GM21576 (cell line): ENCODE measurements around the gene ACLY.
"Not testable (repeated sequence)": the region's sequence is repeated elsewhere in the genome, so short reads cannot be mapped to it uniquely, and the experiment has no call there.

Experiments used
- ATAC-seq: cut with Tn5 transposase; IDR thresholded peaks from one replicate; pipeline ENCODE4 v1.9.1; 2021; ENCODE audit warnings: mild to moderate bottlenecking, moderate library complexity; ENCODE audit not compliant: unreplicated experiment

Gene ACLY

DNA sequence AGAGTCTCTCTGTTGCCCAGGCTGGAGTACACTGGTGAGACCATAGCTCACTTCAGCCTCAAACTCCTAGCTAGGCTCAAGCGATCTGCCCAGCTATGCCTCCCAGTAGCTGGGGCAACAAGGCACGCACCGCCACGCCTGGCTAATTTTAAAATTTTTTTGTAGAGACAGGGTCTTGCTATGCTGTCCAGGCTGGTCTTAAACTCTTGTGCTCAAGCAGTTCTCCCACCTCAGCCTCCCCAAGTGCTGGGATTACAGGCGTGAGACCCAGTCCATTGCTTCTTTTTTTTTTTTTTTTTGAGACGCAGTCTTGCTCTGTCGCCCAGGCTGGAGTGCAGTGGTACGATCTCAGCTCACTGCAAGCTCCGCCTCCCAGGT, 44.5 kb downstream of the ACLY start:
- not testable (repeated sequence) for ATAC-seq

DNA sequence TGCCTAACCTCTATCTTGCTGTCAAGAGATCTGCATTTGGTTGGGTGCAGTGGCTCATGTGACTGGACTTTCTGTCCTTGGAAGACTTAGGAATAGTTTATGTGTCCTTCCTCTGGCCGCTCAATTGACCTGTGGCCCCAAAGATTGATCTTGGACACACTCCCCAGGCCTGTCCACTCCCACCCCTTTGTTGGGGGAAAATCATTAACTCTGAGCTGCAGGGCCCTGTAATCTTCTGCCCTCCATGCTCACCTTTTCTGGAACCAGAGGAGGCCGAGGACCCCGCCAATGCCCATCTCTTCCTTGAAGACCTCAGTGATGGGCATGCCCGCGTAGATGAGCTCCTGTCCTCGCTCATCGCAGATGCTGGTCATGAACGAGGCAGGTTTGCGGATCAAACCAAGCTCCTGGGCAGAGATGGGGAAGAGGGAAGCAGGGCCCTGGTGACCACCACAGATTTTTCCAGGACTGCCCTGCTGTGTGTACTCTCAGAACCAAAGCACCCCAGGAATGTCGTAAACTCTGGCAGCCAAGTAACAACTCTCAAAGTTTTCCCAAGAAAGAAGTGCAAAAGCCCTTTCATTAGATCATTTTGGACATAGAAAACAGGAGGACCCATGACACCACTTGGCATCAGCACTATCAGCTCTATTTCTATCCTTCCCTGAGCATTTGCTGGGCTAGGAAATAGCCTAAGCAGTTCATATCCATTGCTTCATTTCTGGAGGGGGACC, 45.0 kb downstream of the ACLY start:
- no peak for ATAC-seq

DNA sequence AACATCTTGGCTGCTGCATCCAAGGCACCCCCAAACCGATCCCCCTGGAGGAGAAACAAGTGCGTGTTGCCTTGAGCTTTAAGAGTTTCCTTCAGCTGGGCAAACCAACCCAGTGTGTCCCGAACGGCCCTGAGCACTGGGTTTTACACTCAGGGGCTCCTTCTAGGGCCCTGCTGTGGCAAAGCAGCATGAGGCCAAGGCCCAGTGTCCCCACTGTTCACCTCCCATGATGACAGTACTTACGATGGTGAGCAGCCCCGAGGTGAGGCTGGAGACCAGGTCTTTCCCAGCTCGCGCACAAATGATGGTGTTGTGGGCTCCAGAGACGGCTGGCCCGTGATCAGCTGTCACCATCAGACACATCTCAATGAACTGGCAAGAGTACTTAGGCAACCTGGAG, 47.0 kb downstream of the ACLY start:
- no peak for ATAC-seq

DNA sequence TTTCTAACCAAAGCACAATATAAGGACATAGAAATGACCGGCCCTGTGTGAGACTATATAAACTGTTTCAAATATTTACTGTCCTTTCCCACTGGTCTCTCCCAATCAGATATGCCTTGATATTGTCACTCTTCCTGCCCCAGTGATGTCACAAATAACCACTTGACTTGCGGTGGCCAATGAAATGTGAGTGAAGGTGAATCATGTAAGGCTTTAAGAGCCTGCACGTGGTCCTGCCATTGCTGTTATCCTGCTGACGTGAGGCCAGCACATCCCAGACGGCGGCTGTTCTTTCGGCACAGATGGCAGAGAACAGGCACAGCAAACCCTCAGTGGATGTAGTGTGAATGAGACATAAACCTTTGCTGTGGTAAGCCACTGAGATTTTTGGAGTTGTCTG, 48.1 kb downstream of the ACLY start:
- no peak for ATAC-seq

DNA sequence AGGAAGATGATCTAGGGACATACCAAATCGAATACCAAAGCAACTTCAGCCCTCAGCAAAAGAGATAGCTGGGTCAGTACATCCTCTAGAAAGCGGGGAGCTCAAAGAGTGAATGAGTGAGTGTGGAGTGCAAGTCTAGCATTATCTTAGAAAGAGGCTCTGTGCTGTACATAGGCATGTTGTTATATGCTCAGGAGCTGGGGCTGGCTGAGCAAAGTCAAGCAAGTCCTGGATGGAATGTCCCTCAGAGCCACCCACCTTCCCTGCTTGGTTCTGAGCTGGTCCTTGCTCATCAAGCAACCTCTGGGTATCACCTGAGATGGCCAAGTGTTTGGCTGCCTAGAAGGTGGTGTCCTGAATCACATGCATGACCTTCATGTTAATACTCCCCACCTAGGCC, 48.7 kb downstream of the ACLY start:
- ATAC-seq = no peak

DNA sequence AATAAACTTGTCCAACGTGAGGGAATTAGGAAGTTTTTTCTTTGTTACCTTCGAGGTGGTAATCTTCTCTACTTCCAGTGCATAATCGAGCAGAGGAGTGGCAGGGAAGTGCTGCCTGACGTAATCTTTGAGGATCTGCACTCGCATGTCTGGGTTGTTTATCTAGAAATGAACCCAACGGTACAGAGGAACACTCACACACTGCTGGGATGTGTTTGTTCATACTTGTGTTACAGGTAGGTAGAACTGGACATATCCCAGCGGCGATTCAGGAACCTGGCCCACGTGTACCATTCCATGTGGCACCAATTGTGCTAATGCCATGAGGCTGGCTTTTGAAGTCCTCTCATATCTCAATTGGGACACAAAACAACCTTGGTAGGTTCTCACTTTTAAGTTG, 49.3 kb downstream of the ACLY start:
- no peak for ATAC-seq

DNA sequence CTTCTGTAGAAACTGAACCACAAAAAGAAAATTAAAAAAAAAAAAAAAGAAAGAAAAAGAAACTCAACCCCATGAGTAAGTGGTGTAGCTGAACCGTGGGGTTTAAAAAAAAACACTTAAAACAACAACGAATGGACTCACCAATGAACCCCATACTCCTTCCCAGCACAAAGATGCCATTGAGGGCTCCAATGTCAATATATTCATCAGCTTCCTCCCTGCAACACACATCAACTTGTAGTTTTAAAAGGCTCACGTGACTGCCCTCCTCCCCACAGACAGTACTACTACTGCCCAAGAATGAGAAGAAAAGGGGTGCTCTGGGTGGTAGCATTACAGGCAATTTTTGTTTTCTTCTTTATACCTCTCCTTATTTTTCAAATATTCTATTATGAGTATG, 50.2 kb downstream of the ACLY start:
- no peak for ATAC-seq

DNA sequence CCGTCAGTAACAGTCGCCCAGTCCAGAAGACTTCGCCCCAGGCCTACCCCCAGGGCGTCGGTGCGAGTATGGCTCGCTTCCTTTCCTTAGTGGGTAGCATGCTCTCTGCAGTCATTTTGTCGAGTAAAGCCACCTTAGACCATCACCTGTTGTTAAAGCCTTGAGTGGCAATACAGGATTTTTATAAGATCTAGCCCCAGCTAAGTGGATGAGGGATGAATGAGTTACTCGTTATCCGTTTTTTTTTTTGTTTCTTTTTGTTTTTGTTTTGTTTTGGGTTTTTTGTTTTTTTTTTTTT, 53.2 kb downstream of the ACLY start:
- ATAC-seq = no peak

DNA sequence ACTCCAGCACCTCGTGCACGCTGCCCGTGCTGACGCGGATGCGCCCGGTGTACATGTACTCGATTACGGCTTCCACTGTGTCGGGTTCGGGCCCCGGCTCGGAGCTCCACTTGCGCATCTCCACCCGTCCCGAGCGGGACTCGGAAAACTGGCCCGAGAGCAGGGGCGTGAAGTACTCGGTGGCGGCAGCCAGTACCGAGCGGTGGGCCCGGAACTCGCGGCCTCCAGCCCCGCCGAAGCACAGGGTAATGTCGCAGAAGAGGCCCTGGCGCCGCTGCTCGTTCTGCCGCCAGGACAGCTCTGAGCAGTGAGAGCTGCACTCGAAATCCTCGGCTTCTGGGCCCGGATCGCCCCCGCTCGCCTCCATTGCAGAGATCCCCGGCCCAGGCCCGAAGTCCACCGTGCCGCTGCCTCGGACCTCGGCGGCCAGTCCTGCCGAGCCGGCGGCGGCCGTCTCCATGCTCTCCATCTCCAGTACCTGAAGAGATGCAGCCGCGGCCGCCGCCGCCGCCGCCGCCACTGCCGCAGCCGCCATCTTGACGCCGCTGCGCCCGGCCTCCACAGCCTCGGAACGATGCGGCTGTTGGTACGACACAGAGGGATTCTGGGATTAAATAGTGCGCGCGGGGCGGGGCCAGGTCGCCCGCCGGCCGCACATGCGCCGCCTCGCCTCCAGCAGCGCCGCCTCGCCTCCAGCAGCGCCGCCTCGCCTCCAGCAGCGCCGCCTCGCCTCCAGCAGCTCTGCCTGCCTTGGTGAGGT, 53.7 kb downstream of the ACLY start, which contains the start of gene KLHL11:
Gene KLHL11, minus strand, starts transcription at position 588 of the 760 bp plus-strand sequence. Its CDS starts 53 bp downstream, at position 535.
- peak; percentile 77 for ATAC-seq

DNA sequence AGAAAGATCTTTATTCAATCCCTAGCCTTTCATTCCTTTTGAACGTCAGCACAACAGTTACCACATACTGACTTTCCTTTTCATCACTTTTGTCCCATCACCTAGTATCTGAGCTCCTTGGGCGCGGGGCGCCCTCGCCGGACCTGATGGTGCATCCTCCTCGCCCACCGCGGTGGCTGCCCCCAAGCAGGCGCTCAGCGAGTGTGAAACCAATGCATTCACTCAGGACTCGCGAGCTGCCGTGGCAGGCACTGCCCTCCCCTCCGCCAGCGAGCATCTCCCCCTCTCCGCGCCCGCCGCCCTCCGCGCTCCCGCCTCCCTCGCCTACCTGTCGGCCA, 54.3 kb downstream of the ACLY start:
- peak; percentile 25 for ATAC-seq

DNA sequence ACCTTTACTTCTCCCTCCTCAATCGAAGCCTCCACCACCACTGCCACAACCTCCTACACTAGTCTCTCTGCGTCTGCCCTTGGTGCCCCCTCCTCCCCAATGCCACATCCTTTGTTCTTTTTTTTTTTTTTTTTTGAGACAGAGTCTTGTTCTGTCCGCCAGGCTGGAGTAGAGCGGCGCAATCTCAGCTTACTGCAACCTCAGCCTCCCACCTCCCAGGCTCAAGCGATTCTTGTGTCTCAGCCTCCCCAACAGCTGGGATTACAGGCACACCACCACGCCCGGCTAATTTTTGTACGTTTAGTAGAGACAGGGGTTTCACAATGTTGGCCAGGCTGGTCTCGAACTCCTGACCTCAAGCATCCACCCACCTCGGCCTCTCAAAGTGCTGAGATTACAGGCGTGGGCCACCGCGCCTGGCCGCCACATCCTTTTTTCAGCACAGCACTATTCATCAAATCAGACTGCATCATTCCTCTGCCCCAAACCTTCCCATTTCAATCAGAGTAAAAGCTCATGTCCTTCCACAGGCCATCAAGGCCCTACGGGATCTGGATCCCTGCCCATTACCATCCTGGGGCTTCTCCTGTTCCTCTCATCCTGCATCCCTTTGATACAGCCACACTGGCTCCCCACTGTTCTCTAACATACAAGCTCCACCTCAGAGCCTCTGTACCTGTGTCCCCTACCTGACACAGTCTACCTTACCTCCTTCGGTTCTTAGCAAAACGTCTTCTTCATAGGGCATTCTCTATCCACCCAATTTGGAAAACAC, 55.5 kb downstream of the ACLY start:
- ATAC-seq = no peak

DNA sequence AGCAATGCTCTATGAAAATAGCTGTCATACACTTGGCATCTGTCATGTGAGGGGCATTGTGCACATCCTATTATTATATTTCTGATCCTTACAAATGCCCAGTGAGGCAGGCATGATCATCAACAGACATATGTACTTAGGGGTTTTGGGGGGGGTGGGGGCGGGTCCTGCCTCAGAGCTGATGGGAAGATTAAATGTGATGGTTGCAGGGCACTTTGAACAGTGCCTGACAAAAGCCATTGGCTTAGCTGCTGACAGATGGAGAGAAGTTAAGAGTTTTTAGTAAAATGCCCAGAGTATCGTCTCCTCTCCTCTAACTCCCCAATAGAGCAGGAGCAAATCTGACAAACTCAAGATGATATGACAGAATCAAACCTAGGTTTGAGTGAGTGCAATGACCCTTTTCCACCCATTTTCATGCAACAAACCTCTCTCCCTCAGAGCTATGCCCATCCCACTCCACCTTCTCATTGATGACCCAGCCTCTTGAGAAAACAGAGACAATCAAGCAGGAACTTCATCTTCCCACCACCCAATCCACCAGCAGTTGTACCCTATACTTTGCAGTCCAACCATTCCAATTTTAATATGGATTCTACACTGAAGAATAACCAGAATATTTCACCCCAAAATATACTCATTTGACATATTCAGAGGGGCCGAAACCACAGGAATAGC, 58.4 kb downstream of the ACLY start:
- no peak for ATAC-seq

DNA sequence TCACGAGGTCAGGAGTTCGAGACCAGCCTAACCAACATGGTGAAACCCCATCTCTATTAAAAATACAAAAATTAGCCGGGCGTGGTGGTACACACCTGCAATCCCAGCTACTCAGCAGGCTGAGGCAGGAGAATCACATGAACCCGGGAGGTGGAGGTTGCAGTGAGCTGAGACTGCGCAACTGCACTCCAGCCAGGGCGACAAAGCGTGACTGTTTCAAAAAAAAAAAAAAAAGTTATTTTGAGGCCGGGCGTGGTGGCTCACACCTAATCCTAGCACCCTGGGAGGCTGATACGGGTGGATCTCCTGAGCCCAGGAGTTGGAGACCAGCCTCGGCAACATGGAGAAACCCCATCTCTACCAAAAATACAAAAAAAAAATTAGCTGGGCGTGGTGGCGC, 67.4 kb downstream of the ACLY start:
- not testable (repeated sequence) for ATAC-seq

DNA sequence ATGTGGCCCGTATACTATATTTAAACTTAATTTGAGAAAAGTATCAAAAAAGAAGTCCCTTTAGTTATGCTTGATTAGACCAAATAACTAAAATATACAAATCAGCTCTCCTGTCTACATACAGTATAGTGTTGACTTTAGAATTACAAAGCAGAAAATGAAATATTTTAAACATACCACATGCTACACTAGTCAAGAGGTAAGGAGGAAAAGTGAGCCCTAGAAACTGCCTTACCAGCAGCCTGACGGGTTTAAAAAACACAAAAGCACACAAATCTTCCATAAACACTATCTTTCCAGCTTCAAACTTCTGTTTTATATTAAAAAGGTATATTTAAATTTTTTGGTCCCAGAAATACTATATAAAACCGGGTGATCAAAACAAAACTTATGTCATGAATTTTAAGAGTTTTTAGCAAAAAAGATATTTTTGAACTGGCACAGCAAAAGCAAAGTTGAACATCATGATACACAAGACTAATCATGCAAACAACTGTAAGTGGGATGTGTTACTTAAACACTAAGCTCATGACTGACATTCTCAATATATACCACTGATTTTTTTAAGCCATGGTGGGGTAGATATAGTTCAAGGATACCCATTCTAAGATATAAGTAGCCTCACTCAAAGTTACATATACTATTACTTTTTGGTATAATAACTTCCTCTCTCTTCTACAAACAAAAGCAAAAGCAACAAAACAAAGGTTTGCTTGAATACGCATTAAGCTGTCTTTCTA, 69.3 kb downstream of the ACLY start:
- no peak for ATAC-seq

DNA sequence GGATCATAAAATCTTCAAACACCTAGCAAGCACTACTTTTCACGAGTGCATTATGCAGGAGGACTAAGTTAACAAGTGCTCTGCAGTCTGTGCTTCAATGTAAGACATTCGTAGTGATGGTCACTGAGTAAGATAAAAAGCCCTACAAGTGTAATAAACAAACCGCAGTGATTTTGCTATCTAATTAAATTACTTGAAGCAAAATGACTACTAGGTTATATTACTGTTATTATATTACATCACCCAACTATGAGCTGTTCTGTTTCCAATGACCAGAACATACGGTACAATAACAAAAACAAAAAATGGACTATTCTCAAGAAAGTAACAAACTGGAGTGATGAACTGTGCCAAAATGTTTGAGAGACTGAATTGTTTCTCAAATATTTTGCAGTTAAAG, 70.0 kb downstream of the ACLY start:
- ATAC-seq = no peak

DNA sequence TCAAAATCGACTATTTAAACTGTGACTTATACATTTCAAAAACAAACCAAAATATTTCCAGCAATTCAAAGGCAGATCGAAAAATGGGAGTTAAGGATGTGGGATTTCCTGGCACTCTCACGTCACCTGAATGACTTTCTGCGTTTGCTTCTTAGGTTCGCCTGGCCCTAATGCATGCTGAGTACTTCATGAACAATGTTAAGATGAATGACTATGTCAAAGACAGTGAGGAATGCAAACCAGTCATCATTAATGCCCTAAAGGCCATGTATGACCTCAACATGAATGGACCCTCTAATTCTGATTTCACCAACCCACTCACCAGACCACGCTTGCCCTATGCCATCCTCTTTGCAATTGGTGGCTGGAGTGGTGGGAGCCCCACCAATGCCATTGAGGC, 73.8 kb downstream of the ACLY start:
- no peak for ATAC-seq

DNA sequence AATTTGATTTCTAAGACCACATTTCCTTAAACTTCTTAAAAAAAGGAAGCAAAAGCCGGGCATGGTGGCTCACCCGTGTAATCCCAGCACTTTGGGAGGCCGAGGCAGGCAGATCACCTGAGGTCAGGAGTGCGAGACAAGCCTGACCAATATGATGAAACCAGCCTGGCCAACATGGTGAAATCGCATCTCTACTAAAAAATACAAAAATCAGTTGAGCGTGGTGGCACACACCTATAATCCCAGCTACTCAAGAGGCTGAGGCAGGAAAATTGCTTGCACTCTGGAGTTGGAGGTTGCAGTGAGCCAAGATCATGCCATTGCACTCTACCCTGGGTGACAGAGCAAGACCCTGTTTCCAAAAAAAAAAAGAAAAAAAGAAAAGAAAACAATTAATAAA, 78.0 kb downstream of the ACLY start:
- not testable (repeated sequence) for ATAC-seq

DNA sequence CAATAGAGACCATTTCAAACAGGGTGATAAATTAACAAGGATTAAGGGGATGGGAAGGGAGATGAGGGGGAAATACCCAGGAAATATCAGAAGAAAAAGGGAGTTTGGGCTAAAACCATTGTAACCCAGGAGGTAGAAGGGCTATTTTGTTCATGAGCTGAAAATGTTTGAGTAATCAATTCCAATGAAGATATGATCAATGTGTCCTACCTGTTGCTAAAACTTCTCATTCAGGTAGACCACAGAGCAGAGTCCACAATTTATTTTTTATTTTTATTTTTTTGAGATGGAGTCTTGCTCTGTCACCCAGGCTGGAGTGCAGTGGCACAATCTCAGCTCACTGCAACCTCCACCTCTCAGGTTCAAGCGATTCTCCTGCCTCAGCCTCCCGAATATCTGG, 79.3 kb downstream of the ACLY start:
- ATAC-seq = not testable (repeated sequence)

DNA sequence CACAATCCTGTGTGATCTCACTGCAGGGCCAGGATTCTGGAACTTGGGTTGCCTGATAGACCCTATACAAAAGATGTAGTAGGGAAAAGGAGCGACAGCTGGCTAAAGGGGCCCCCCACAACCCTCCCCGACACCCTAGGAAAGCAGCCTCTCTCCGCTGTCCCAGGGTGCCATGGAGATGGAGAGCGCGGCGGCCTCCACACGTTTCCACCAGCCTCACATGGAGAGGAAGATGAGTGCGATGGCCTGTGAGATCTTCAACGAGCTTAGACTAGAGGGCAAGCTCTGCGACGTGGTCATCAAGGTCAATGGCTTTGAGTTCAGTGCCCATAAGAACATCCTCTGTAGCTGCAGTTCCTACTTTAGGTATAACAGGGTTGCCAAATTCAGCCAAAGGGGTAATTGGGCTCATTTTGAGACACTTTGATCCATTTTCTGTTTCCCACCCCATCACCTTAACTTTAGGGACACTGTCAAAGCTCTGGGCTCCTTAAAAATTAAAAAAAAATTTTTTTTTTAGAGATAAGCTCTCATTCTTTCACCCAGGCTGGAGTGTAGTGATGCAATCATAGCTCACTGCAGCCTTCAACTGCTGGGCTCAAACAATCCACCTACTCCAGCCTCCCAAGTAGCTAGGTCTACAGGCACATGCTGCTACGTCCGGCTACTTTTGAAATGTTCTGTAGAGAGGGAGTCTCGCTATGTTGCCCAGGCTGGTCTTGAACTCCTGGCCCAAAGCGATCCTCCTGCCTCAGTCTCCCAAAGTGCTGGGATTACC, 80.8 kb downstream of the ACLY start, which contains the start of gene KLHL10:
Gene KLHL10, plus strand, starts transcription at position 65 of the 778 bp plus-strand sequence. Its CDS starts 108 bp downstream, at position 173.
- ATAC-seq = no peak
